22Rv1 (cell line): ENCODE results near the gene PIK3AP1.

Experiments
- CTCF ChIP-seq: fragments of 450-650 bp; IDR thresholded peaks from 2 replicates; pipeline ENCODE4 v1.5.1; 2017; ENCODE audit warnings: mild to moderate bottlenecking
- ZFX ChIP-seq: fragments of 450-650 bp; IDR thresholded peaks from 2 replicates; pipeline ENCODE4 v1.6.1; 2017; ENCODE audit warnings: antibody characterized with exemption, borderline replicate concordance

GRCh38 chr10:96697438-96697837, 22.9 kb downstream of the PIK3AP1 start:
- TF ChIP-seq CTCF (no peak), ZFX (no peak)
